Neural progenitor cell (in vitro differentiated cells): ENCODE results near the gene SNN. TPM values are rescaled to one million over a fixed set of nuclear protein-coding genes. Genes with fewer than 3 reads are reported as not detected.
A peak's percentile ranks its signal among the peaks of the same experiment; 100 is the strongest.

Experiments used
- DNase-seq: peaks from one replicate; pipeline ENCODE4 v3.0.0-alpha.2; 2016; ENCODE audit warnings: low spot score
- H2AFZ ChIP-seq: fragments of 200-600 bp; sonication (generic); replicated peaks from 2 replicates; pipeline ENCODE4 v1.6.1; 2016; ENCODE audit warnings: antibody characterized with exemption
- H3F3A ChIP-seq: fragments of 200-600 bp; sonication (generic); 2 replicates; pipeline ENCODE4 v1.6.1; 2016; ENCODE audit warnings: antibody characterized with exemption, low read depth
- H3K27ac ChIP-seq: fragments of 200-600 bp; sonication (generic); 2 replicates; pipeline ENCODE4 v1.5.1; 2016; ENCODE audit warnings: mild to moderate bottlenecking
- H3K27me3 ChIP-seq: fragments of 200-600 bp; sonication (generic); 2 replicates; pipeline ENCODE4 v1.6.1; 2016; ENCODE audit warnings: mild to moderate bottlenecking, moderate library complexity
- H3K36me3 ChIP-seq: fragments of 200-600 bp; sonication (generic); 2 replicates; pipeline ENCODE4 v1.5.1; 2016
- H3K4me1 ChIP-seq: fragments of 200-600 bp; sonication (generic); 2 replicates; pipeline ENCODE4 v1.6.1; 2016; ENCODE audit warnings: mixed run types
- H3K4me2 ChIP-seq: fragments of 200-600 bp; sonication (generic); 2 replicates; pipeline ENCODE4 v1.6.1; 2016
- H3K4me3 ChIP-seq: fragments of 200-600 bp; sonication (generic); 2 replicates; pipeline ENCODE4 v1.5.1; 2016
- H3K79me2 ChIP-seq: fragments of 200-600 bp; sonication (generic); 2 replicates; pipeline ENCODE4 v1.6.1; 2016; ENCODE audit warnings: low read depth
- H3K9ac ChIP-seq: fragments of 200-600 bp; sonication (generic); 2 replicates; pipeline ENCODE4 v1.6.1; 2016
- H3K9me3 ChIP-seq: fragments of 200-600 bp; sonication (generic); 2 replicates; pipeline ENCODE4 v1.5.1; 2016; ENCODE audit warnings: low read depth
- H4K20me1 ChIP-seq: fragments of 200-600 bp; sonication (generic); 2 replicates; pipeline ENCODE4 v1.6.1; 2016; ENCODE audit warnings: low read depth
- H3K27ac Mint-ChIP-seq: 3 replicates; pipeline ENCODE4 v1.8.0; 2021; ENCODE audit warnings: mixed read lengths
- H3K27me3 Mint-ChIP-seq: 2 replicates; pipeline ENCODE4 v1.8.0; 2022; ENCODE audit warnings: low read depth, mild to moderate bottlenecking, inconsistent platforms, moderate library complexity, mixed read lengths; ENCODE audit not compliant: insufficient read depth
- H3K36me3 Mint-ChIP-seq: 3 replicates; pipeline ENCODE4 v1.8.0; 2021; ENCODE audit warnings: mixed read lengths
- H3K4me1 Mint-ChIP-seq: 3 replicates; pipeline ENCODE4 v1.8.0; 2021; ENCODE audit warnings: mixed read lengths
- H3K4me3 Mint-ChIP-seq: 3 replicates; pipeline ENCODE4 v1.8.0; 2021; ENCODE audit warnings: mild to moderate bottlenecking, moderate library complexity, mixed read lengths
- H3K9me3 Mint-ChIP-seq: 3 replicates; pipeline ENCODE4 v1.8.0; 2020; ENCODE audit warnings: mixed read lengths
- EZH2 ChIP-seq: fragments of 200-600 bp; sonication (generic); IDR thresholded peaks from 2 replicates; pipeline ENCODE4 v1.6.1; 2017; ENCODE audit warnings: antibody characterized with exemption, mild to moderate bottlenecking, moderate library complexity
- EZH2phosphoT487 ChIP-seq: fragments of 200-600 bp; sonication (generic); IDR thresholded peaks from 2 replicates; pipeline ENCODE4 v1.6.1; 2017; ENCODE audit warnings: antibody characterized with exemption
- total RNA-seq: library from RNA; depleted of rRNA; stranded (reverse); fragments of >200 nt; gene quantifications from 2 replicates; pipeline ENCODE4 v1.2.3, GENCODE V29; 2015; ENCODE audit warnings: low replicate concordance
- TF ChIP-seq, protein P1 (sequence below): fragments of 200-600 bp; sonication (generic); IDR thresholded peaks from 2 replicates; pipeline ENCODE4 v1.5.1; 2017; ENCODE audit warnings: antibody characterized with exemption, mild to moderate bottlenecking

SNN gene
- total RNA-seq, 1 donor from 2014 or later = 48.7 TPM

DNA sequence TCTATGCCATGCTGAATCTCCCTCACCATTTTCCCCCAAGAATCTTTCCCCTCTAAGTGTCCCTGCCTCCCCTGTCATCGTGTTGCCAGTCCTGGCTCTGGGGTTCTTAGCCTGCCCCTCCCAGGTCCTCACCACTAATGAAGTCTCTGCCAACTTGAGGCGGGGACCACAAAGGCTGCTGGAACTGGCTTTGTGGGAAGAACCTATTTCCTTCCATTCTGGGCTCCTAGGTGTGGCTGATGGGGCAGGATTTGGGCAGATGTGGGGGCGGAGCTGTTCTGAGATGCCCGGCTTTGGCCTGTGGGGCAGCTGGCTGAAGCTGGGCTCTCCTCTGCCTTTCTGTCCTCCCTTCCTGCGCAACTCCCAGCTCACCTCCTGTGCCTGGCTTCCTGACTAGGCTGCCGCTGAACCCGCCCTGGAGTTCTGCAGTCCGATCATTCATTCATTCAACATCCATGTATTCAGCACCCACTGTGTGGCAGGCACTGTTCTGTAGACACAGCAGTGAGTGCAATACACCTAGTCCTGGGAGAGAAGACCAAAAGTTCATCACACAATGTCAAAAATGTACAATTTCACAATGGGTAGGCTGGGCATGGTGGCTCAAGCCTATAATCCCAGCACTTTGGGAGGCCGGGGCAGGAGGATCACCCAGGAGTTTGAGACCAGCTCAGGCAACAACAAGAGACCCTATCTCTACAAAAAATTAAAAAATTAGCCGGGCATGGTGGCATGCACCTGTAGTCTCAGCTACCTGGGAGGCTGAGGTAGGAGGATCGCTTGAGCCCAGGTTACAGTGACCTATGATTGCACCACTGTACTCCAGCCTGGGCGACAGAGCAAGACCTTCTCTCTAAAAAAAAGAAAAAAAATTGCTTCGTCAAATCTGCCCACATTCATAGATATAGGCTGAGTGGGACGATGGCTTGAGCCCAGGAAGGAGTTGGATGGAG is 1.9 kb upstream of the SNN start:
- Histone ChIP-seq H4K20me1 (peaks cover 25% of the 10 kb centered on the region), H3K27ac (no peak overlapping the region), H3K36me3 (no peaks in the 10 kb centered on the region), H3K4me3 (no peak overlapping the region), H3F3A (peaks cover 30% of the 10 kb centered on the region), H3K79me2 (peaks cover 29% of the 10 kb centered on the region), H3K4me1 (peaks cover 27% of the 10 kb centered on the region), H3K9ac (no peak overlapping the region), H3K9me3 (no peaks in the 10 kb centered on the region), H3K4me2 (no peak overlapping the region), H2AFZ (no peak overlapping the region), H3K27me3 (no peaks in the 10 kb centered on the region)
- Mint-ChIP-seq H3K27ac (peak overlapping the region; percentile 35), H3K4me1 (peaks cover 40% of the 10 kb centered on the region), H3K9me3 (no peaks in the 10 kb centered on the region), H3K27me3 (peaks cover 6% of the 10 kb centered on the region), H3K36me3 (no peaks in the 10 kb centered on the region), H3K4me3 (peak overlapping the region; percentile 81)
- no peak for DNase-seq
- TF ChIP-seq, protein P1, sequence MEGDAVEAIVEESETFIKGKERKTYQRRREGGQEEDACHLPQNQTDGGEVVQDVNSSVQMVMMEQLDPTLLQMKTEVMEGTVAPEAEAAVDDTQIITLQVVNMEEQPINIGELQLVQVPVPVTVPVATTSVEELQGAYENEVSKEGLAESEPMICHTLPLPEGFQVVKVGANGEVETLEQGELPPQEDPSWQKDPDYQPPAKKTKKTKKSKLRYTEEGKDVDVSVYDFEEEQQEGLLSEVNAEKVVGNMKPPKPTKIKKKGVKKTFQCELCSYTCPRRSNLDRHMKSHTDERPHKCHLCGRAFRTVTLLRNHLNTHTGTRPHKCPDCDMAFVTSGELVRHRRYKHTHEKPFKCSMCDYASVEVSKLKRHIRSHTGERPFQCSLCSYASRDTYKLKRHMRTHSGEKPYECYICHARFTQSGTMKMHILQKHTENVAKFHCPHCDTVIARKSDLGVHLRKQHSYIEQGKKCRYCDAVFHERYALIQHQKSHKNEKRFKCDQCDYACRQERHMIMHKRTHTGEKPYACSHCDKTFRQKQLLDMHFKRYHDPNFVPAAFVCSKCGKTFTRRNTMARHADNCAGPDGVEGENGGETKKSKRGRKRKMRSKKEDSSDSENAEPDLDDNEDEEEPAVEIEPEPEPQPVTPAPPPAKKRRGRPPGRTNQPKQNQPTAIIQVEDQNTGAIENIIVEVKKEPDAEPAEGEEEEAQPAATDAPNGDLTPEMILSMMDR = no peak
- TF ChIP-seq EZH2phosphoT487 (no peak), EZH2 (no peak)

DNA sequence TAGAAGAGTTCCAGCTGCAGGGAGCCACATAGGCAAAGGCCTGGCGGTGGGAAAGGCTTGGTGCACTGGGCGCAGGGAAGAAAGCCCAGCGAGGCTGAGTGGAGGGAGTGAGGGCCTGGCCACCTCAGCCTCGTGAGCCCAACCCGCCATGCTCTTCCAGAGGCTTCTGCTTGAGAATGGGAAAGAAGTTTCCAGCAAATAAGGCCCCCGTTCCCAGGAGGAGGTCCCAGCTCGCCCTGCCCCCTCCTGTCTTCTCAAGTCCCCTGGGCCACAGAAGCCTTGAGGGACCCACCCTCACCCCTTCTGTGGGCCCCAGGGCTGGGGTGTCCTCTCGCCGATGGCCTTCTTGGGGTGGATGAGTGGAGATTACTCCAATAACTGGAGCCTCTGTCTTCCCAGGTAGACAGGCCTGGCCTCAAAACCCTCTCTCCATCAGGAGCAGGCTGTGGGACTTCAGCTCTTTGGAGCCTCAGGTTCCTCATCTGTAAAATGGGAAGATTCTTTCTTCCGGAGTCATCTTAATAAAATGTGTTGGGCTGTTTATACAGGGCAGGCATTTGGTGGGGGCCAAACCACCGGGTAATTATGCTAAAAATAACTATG is 933 bp upstream of the SNN start:
- Mint-ChIP-seq H3K4me1 (peaks cover 44% of the 10 kb centered on the region), H3K27me3 (peaks cover 6% of the 10 kb centered on the region), H3K27ac (no peak overlapping the region), H3K9me3 (no peaks in the 10 kb centered on the region), H3K36me3 (no peaks in the 10 kb centered on the region), H3K4me3 (peak overlapping the region; percentile 85)
- no peaks in the 10 kb centered on the region for H3K36me3 ChIP-seq
- TF ChIP-seq EZH2phosphoT487 (no peak), EZH2 (no peak)
- TF ChIP-seq, protein P1 = no peak
- H3F3A ChIP-seq = peaks cover 30% of the 10 kb centered on the region
- peak; percentile 27 for DNase-seq
- H4K20me1 ChIP-seq = peaks cover 34% of the 10 kb centered on the region
- peak overlapping the region; percentile 43 for H3K4me3 ChIP-seq
- peaks cover 38% of the 10 kb centered on the region for H3K79me2 ChIP-seq
- no peak overlapping the region for H3K27ac ChIP-seq
- no peak overlapping the region for H3K9ac ChIP-seq
- H2AFZ ChIP-seq = no peak overlapping the region
- peaks cover 32% of the 10 kb centered on the region for H3K4me1 ChIP-seq
- H3K9me3 ChIP-seq = no peaks in the 10 kb centered on the region
- peak overlapping the region; percentile 67 for H3K4me2 ChIP-seq
- no peaks in the 10 kb centered on the region for H3K27me3 ChIP-seq

DNA sequence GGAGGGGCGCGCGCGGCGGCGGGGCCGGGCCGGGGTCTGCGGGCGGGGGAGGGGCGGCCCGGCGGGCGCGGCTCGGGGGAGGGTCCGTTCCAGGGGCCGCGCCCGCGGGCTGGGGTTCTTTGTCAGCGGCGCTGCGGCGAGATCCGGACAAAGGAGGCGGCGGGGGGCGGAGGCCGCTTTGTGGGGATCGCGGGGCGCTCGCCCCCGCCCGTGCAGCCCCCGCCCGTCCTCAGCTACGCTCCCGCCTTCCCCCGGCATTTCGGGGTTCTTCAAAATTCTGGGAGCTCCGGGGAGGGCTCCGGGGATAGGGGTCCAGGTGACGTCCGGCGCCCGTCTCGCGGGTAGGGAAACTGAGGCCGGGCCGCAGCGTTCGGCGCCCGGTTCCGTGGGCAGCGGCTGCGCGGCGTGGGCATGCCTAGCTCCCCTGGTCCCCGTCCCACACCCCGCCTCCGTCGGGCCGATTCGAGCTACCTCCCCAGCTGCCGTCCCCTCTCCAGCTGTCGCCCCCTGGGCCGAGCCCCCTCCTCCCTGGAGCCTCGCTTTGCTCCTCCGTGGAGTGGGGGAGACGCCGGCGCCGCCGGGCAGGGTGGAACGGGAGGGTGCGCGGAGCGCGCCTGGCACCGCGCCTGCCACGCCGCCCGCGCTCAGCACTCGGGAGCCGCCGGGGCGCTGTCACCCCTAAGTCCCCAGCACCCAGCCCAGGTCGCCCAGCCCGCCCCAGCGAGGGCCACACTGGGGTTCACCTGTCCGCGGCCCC is 546 bp downstream of the SNN start:
- H3K36me3 ChIP-seq = no peaks in the 10 kb centered on the region
- no peaks in the 10 kb centered on the region for H3K9me3 Mint-ChIP-seq
- peaks cover 49% of the 10 kb centered on the region for H4K20me1 ChIP-seq
- TF ChIP-seq EZH2phosphoT487 = no peak
- TF ChIP-seq, protein P1 = no peak
- TF ChIP-seq EZH2 = no peak
- H3K27ac ChIP-seq = no peak overlapping the region
- H3K36me3 Mint-ChIP-seq = no peaks in the 10 kb centered on the region
- peak; percentile 86 for DNase-seq
- H3K4me3 Mint-ChIP-seq = peak overlapping the region; percentile 90
- peak overlapping the region; percentile 98 for H3K4me3 ChIP-seq
- H3K9ac ChIP-seq = peak overlapping the region; percentile 81
- H3K79me2 ChIP-seq = peaks cover 53% of the 10 kb centered on the region
- H3K4me2 ChIP-seq = peak overlapping the region; percentile 89
- no peak overlapping the region for H2AFZ ChIP-seq
- H3K9me3 ChIP-seq = no peaks in the 10 kb centered on the region
- peaks cover 6% of the 10 kb centered on the region for H3K27me3 Mint-ChIP-seq
- H3K27me3 ChIP-seq = no peaks in the 10 kb centered on the region
- H3F3A ChIP-seq = peaks cover 30% of the 10 kb centered on the region
- no peak overlapping the region for H3K27ac Mint-ChIP-seq
- H3K4me1 ChIP-seq = peaks cover 32% of the 10 kb centered on the region
- peaks cover 44% of the 10 kb centered on the region for H3K4me1 Mint-ChIP-seq
